GM10266 (cell line): ENCODE measurements around the gene ZFP36L1.

Experiments used
- DNase-seq: peaks from one replicate; pipeline ENCODE4 v3.0.0; 2012; ENCODE audit errors: extremely low spot score
- CTCF ChIP-seq: IDR thresholded peaks from 2 replicates; pipeline ENCODE4 v1.5.1; 2012; ENCODE audit warnings: mild to moderate bottlenecking, low read depth; ENCODE audit not compliant: control insufficient read depth, insufficient read depth; ENCODE audit errors: missing control alignments

ZFP36L1 gene

GRCh38 chr14:68792979-68793733, at the start of gene ZFP36L1:
Gene ZFP36L1 (minus strand): TSS chr14:68793067. CDS start chr14:68792938, 129 bp downstream.
- TF ChIP-seq CTCF = no peak
- DNase-seq = peak; percentile 86

- TF ChIP-seq CTCF = no peak
- DNase-seq = no peak
Measured at GRCh38 chr14:68842298-68842697, 49.4 kb upstream of the ZFP36L1 start.

GRCh38 chr14:68841016-68841809, 48.3 kb upstream of the ZFP36L1 start:
- TF ChIP-seq CTCF = no peak
- DNase-seq = no peak

GRCh38 chr14:68840454-68840853, 47.6 kb upstream of the ZFP36L1 start:
- no peak for DNase-seq
- no peak for TF ChIP-seq CTCF

GRCh38 chr14:68836082-68836481, 43.2 kb upstream of the ZFP36L1 start:
- no peak for TF ChIP-seq CTCF

GRCh38 chr14:68834816-68835215, 41.9 kb upstream of the ZFP36L1 start:
- no peak for TF ChIP-seq CTCF
- DNase-seq = no peak

More at GRCh38 chr14:68836082-68836481, 43.2 kb upstream of the ZFP36L1 start:
- no peak for DNase-seq

GRCh38 chr14:68828698-68829097, 35.8 kb upstream of the ZFP36L1 start:
- TF ChIP-seq CTCF = no peak
- no peak for DNase-seq
